Fibroblast of lung (primary cell): ENCODE measurements around the gene GPR107. TPM values are rescaled to one million over a fixed set of nuclear protein-coding genes. Genes with fewer than 3 reads are reported as not detected.
"Not testable (repeated sequence)": the region's sequence is repeated elsewhere in the genome, so short reads cannot be mapped to it uniquely, and the experiment has no call there.

Source experiments
- DNase-seq, 2 donors: peaks; one replicate each; pipeline versions ENCODE4 v3.0.0 to v3.0.0-alpha.2; 2010; ENCODE audit warnings: low read depth in 2 of 2
- H2AFZ ChIP-seq: 2 replicates; pipeline ENCODE4 v1.5.1; 2012; ENCODE audit warnings: low read length, control low read depth, inconsistent platforms
- H3K27ac ChIP-seq: 2 replicates; pipeline ENCODE4 v1.5.1; 2011; ENCODE audit warnings: low read length, control low read depth; ENCODE audit not compliant: insufficient read depth
- H3K27me3 ChIP-seq: 2 replicates; pipeline ENCODE4 v1.5.1; 2011; ENCODE audit warnings: mild to moderate bottlenecking, low read length; ENCODE audit not compliant: control insufficient read depth, insufficient read depth
- H3K36me3 ChIP-seq: 2 replicates; pipeline ENCODE4 v1.5.1; 2011; ENCODE audit warnings: low read length; ENCODE audit not compliant: control insufficient read depth, insufficient read depth
- H3K4me1 ChIP-seq: 2 replicates; pipeline ENCODE4 v1.5.1; 2011; ENCODE audit warnings: low read length; ENCODE audit not compliant: control insufficient read depth, insufficient read depth; ENCODE audit errors: extremely low read depth
- H3K4me2 ChIP-seq: 2 replicates; pipeline ENCODE4 v1.5.1; 2011; ENCODE audit warnings: low read length, control low read depth; ENCODE audit not compliant: insufficient read depth; ENCODE audit errors: extremely low read depth
- H3K4me3 ChIP-seq, 4 experiments: fragments of 200-600 bp in 1 of 4; sonication (generic) in 1 of 4; replicated peaks in 1 of 4; 2 replicates each; pipeline ENCODE4 v1.5.1; 2011 to 2016; ENCODE audit warnings: low read length in 4 of 4, low read depth in 3 of 4, mild to moderate bottlenecking in 3 of 4, control low read depth in 2 of 4, inconsistent platforms in 1 of 4, mixed read lengths in 1 of 4; ENCODE audit not compliant: insufficient read depth in 1 of 4; ENCODE audit errors: control extremely low read depth in 1 of 4
- H3K79me2 ChIP-seq: 2 replicates; pipeline ENCODE4 v1.5.1; 2012; ENCODE audit warnings: mild to moderate bottlenecking, low read length, inconsistent platforms; ENCODE audit not compliant: control insufficient read depth, insufficient read depth
- H3K9ac ChIP-seq: 2 replicates; pipeline ENCODE4 v1.5.1; 2011; ENCODE audit warnings: mild to moderate bottlenecking, low read length, control low read depth; ENCODE audit not compliant: insufficient read depth
- H3K9me3 ChIP-seq: 2 replicates; pipeline ENCODE4 v1.5.1; 2012; ENCODE audit warnings: low read depth, low read length; ENCODE audit not compliant: control insufficient read depth, insufficient read depth
- H4K20me1 ChIP-seq: 2 replicates; pipeline ENCODE4 v1.5.1; 2011; ENCODE audit warnings: low read length; ENCODE audit not compliant: control insufficient read depth, insufficient read depth; ENCODE audit errors: extremely low read depth
- CTCF ChIP-seq, 2 donors: IDR thresholded peaks in 1 of 2; conservative IDR thresholded peaks in 1 of 2; 1 replicate in 1 of 2; 2 replicates in 1 of 2; pipeline ENCODE4 v1.5.1; 2011 to 2012; ENCODE audit warnings: low read length in 2 of 2, control low read depth in 1 of 2, inconsistent platforms in 1 of 2, low read depth in 1 of 2, mild to moderate bottlenecking in 1 of 2
- EZH2 ChIP-seq: IDR thresholded peaks from 2 replicates; pipeline ENCODE4 v1.5.1; 2012; ENCODE audit warnings: low read length, control low read depth, mild to moderate bottlenecking; ENCODE audit errors: missing control alignments
- polyA plus RNA-seq, 2 donors: library from polyadenylated mRNA; depleted of rRNA in 1 of 2; stranded (reverse) in 1 of 2; unstranded in 1 of 2; fragments of >200 nt; gene quantifications; 2 replicates each; pipeline ENCODE4 v1.2.1, GENCODE V29; 2011 to 2012; ENCODE audit warnings: missing spikeins in 1 of 2
- total RNA-seq: library from RNA; depleted of rRNA; stranded (reverse); fragments of >200 nt; gene quantifications from 2 replicates; pipeline ENCODE4 v1.2.1, GENCODE V29; 2014

GPR107 gene
- total and polyA plus RNA-seq, 2 donors (not counting 1 experiment from before 2014, with no cell fraction given): 27.6 to 43.5 TPM

DNA sequence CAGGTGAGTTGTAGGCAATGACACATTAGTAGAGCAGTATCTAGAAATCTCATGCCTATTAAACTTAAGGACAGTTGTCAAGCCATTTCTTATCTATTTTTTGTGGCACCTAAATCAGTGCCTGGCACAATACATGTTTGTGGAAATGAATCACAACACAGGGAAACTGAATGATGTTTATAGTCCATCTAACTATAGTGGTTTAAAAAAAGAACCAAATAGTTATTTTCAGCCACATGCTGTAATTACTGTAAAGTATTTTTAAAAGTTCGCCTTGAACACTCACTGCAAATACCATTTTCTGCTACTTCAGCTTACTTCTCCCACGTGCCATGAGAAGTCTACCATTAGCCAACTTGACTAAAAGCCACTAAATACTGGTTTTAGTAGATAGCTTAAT is 32.6 kb upstream of the GPR107 start:
- Histone ChIP-seq H2AFZ (no peak overlapping the region), H3K79me2 (peaks cover 2% of the 10 kb centered on the region), H3K9me3 (no peaks in the 10 kb centered on the region), H3K27me3 (no peaks in the 10 kb centered on the region), H4K20me1 (no peaks in the 10 kb centered on the region), H3K4me2 (no peak overlapping the region), H3K9ac (no peak overlapping the region), H3K4me1 (peaks cover 2% of the 10 kb centered on the region), H3K27ac (no peak overlapping the region), H3K4me3 (no peak overlapping the region), H3K36me3 (no peaks in the 10 kb centered on the region)
- DNase-seq: peak in 1 of 2 donors; percentile 13
- TF ChIP-seq CTCF (conservative IDR thresholded peaks at IDR 0.05 in 1 of 2, IDR thresholded peaks at IDR 0.05 in 1 of 2; ENCODE audit: low read depth in 1 of 2, low read length in 2 of 2): no peak
- TF ChIP-seq EZH2: no peak

DNA sequence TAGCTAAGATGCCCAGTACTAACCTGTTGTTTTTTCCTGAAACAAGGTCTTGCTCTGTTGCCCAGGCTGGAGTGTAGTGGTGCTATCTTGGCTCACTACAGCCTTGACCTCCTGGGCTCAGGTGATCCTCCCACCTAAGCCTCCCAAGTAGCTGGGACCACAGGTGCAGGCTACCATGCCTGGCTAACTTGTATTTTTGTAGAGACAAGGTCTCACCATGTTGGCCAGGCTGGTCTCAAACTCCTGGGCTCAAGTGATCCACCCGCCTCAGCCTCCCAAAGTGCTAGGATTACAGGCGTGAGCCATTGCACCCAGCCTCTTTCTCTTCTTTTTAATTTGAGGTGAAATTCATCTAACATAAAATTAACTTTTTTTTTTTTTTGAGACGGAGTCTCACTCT is 31.9 kb upstream of the GPR107 start:
- not testable (repeated sequence) for H3K27me3 ChIP-seq, H3K4me1 ChIP-seq, H3K79me2 ChIP-seq, H4K20me1 ChIP-seq, H3K9me3 ChIP-seq, H3K27ac ChIP-seq, H2AFZ ChIP-seq, H3K36me3 ChIP-seq, DNase-seq, H3K4me3 ChIP-seq, H3K4me2 ChIP-seq, H3K9ac ChIP-seq

DNA sequence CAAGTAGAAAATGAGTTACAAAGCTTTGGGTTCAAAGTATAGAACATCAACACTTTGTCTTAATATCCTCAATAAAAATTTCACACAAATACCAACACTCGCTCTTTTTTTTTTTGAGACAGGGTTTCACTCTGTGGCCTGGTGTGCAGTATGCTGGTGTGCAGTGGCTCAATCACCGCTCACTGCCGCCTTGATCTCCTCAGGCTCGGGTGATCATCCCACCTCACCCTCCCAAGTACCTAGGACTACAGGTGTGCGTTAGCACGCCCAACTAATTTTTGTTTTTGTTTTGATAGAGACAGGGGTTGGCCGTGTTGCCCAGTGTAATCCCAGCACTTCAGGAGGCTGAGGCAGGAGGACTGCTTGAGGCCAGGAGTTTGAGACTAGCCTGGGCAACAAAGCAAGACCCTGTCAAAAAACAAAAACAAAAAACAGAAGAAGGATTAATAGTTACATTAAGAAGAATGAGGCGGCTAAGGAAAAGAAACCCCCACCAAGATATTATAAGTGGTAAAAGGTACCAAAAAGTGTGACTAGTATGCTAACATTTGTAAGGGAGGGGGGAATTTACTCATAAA is 31.1 kb upstream of the GPR107 start:
- Histone ChIP-seq H3K4me1 (no peaks in the 10 kb centered on the region), H3K79me2 (peaks cover 2% of the 10 kb centered on the region), H4K20me1 (no peaks in the 10 kb centered on the region), H3K4me2 (no peak overlapping the region), H3K4me3 (no peak overlapping the region), H3K9ac (no peak overlapping the region), H3K27ac (no peak overlapping the region), H3K27me3 (no peaks in the 10 kb centered on the region), H2AFZ (no peak overlapping the region), H3K9me3 (no peaks in the 10 kb centered on the region), H3K36me3 (no peaks in the 10 kb centered on the region)
- DNase-seq: no peak
- TF ChIP-seq EZH2: no peak

DNA sequence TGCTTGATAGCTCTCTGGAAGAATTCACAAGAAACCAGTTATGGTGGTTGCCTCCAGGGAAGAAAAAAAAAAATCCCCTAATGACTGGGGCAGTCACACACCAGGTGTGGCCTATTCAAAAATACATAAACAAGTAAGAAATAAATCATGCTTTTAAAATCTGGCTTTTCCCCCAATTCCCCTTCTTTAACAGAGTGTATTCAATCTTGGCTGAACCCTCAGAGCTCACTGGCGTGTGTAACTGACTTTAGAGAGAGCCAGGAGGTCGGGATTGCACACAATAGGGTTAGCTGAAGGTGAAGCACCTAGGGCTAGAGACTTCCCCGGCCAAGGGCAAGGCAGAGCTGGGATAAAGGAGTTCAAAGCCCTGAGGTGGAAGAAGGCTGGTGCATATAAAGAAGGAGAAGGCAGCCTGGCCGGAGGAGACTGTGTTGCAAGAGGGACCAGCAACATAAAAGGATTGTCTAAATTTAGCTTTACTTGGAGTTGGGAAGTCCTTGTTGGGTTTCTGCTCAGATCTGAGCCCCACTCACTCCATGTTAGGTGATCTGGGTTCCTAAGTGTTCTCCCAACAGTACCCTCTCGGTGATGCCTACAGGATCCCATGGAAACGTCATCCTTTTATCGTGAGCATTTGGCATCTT is 30.4 kb upstream of the GPR107 start:
- no peak overlapping the region for H3K4me2 ChIP-seq
- H3K4me3 ChIP-seq: no peak overlapping the region
- H4K20me1 ChIP-seq: no peaks in the 10 kb centered on the region
- H3K9ac ChIP-seq: no peak overlapping the region
- H3K4me1 ChIP-seq: no peaks in the 10 kb centered on the region
- no peaks in the 10 kb centered on the region for H3K36me3 ChIP-seq
- H3K27me3 ChIP-seq: no peaks in the 10 kb centered on the region
- DNase-seq: no peak
- no peaks in the 10 kb centered on the region for H3K9me3 ChIP-seq
- TF ChIP-seq EZH2 (no peak), CTCF (conservative IDR thresholded peaks at IDR 0.05 in 1 of 2, IDR thresholded peaks at IDR 0.05 in 1 of 2; ENCODE audit: low read depth in 1 of 2, low read length in 2 of 2) (no peak)
- H3K27ac ChIP-seq: no peak overlapping the region
- H3K79me2 ChIP-seq: peaks cover 4% of the 10 kb centered on the region
- H2AFZ ChIP-seq: no peak overlapping the region
